HG02759 (cell line): ENCODE measurements around the gene SPATA2L.

Experiments
- ATAC-seq: cut with Tn5 transposase; IDR thresholded peaks from one replicate; pipeline ENCODE4 v1.9.1; 2021; ENCODE audit warnings: mild to moderate bottlenecking, moderate library complexity; ENCODE audit not compliant: unreplicated experiment

Gene SPATA2L, protein sequence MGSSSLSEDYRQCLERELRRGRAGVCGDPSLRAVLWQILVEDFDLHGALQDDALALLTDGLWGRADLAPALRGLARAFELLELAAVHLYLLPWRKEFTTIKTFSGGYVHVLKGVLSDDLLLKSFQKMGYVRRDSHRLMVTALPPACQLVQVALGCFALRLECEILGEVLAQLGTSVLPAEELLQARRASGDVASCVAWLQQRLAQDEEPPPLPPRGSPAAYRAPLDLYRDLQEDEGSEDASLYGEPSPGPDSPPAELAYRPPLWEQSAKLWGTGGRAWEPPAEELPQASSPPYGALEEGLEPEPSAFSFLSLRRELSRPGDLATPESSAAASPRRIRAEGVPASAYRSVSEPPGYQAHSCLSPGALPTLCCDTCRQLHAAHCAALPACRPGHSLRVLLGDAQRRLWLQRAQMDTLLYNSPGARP

GRCh38 chr16:89701425-89702406, at the start of gene SPATA2L:
Gene SPATA2L (minus strand): TSS chr16:89701705. CDS start chr16:89701232, 473 bp downstream.
- peak; percentile 64 for ATAC-seq

GRCh38 chr16:89749637-89750036, 48.1 kb upstream of the SPATA2L start:
- no peak for ATAC-seq

DNA sequence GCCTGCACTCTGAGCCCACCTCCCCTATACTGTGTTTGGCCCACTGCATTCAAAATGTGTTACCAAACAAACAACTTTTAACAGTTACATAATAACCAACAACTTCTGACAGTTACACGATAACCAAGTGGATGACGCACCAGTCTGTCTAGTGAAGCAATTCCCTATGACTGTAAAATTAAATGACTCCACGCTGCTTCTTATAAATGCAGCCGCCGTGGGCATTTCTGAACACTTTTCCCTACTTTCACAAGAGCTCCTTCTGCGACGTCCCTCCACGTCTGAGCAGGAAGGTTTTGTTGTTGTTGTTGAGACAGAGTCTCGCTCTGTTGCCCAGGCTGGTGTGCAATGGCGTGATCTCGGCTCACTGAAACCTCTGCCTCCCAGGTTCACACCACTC, 47.4 kb upstream of the SPATA2L start:
- no peak for ATAC-seq

GRCh38 chr16:89748076-89748475, 46.6 kb upstream of the SPATA2L start:
- ATAC-seq: no peak

DNA sequence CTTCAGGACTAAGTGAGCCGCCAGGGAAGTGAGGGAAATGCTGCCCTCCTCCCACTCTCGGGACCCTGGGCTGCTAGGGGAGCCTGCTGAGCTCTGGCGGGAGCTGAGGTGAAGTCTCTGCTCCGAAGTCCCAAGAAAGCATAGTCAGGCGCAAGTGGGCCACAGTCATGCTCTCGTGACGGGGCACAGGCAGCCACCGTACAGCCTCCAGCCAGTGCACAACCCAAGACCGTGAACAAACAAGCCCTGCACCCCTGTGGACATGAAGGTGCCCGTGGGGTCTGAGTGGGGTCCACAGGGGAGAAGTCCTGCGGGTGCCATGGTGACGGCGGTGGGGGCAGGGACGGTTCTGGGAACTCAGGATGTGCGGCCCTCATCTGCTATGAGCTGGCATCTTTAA, 44.5 kb upstream of the SPATA2L start:
- ATAC-seq: no peak

GRCh38 chr16:89744813-89745212, 43.3 kb upstream of the SPATA2L start:
- ATAC-seq: no peak

DNA sequence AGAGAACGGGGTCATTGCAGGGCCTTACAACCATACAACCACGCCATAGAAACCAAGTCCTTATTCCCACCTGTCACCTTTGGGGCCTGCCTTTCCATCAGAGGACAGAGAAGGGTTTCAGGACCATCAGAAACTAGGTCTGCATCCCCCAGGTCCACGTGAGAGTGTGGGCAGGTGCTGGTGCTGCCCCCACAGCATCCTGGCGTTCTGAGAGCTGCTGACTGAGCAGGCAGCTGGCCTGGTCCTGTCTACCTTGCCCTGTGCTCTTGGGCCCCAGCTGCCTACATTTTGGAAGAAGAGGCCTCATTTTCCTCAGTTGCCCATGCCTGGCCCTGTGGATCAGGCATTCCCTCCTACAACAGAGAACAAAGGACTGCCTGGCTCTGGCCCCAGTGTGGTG, 41.4 kb upstream of the SPATA2L start:
- ATAC-seq: no peak

- ATAC-seq: no peak
Measured at GRCh38 chr16:89741342-89742014, 40.0 kb upstream of the SPATA2L start.

DNA sequence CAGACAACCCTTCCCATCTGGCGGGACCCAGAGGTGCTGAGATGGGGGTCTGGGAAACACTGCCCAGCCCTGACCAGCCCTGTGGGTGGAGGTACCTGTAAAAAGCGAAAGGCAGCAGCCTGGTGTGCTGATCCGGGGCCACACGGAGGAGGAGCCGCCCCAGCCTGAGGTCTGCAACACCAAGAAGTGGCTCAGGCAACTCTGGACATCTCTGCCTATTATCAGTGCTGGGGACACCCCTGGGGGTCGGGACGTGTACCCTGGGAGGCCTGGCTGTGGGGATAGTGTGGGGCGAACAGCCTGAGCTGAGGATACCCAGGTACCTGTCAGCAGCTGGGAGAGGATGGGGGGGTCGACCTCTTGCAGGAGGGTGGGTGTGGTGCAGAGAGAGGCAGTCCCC, 37.9 kb upstream of the SPATA2L start:
- ATAC-seq: no peak

DNA sequence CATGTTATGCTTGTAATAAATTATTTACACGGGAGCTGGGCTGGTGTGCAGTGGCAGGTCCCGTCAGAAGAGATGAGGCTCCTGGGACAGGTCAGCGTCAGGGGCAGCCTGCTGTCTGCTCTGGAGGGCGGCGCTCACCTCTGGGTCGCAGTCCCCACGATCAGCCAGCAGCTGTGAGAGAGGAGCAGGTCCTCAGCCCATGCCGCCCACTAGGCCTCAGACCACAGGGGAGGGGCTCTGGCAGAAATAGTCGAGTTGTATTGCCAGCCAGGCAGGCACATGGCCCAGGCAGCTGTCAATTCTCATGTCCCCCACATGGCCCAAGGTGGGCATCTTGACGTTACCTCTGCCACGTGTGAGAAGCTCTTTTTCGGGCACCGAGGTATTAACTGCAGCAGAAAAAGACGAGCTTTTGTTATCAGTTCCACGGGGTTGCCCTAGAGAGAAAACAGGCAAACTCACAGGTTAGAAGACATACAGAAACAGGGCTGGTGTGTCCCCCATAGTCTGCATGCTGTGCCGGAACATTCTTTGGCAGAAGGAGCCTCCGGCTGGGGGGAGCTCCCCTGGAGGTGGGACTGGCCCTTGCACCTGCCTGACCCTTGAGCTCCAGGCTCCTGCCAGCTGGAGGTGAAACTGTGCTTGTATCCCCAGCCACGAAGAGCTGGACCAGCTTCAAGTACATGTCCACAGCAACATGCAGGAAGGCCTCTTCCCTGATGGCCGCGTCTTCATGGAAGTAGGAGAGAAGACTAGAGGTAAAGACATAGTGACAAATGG, 37.2 kb upstream of the SPATA2L start:
- ATAC-seq: no peak

DNA sequence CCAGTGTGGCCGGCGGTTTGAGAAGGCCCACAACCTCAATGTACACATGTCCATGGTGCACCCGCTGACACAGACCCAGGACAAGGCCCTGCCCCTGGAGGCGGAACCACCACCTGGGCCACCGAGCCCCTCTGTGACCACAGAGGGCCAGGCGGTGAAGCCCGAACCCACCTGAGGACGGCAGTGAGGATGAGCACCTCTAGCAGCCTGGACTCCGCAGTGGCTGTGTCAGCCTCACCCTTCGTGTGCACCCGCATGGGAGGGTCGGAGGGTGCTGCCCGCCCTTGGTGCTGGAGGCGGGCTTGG, 36.5 kb upstream of the SPATA2L start:
- no peak for ATAC-seq

- ATAC-seq: no peak
Measured at GRCh38 chr16:89737341-89738071, 36.0 kb upstream of the SPATA2L start.

DNA sequence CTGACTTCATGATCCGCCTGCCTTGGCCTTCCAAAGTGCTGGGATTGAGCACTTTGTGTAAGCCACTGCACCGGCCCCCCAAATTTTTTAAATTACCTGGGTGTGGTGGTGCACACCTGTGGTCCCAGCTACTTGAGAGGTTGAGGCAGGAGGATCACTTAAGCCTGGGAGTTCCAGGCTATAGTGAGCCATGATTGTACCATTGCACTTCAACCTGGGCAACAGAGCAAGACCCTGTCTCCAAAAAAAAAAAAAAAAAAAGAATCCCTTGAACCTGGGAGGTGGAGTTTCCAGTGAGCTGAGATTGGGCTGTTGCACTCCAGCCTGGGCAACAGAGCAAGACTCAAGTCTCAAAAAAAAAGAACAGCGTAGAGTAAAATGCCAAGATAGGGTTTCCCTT, 35.0 kb upstream of the SPATA2L start:
- no peak for ATAC-seq

DNA sequence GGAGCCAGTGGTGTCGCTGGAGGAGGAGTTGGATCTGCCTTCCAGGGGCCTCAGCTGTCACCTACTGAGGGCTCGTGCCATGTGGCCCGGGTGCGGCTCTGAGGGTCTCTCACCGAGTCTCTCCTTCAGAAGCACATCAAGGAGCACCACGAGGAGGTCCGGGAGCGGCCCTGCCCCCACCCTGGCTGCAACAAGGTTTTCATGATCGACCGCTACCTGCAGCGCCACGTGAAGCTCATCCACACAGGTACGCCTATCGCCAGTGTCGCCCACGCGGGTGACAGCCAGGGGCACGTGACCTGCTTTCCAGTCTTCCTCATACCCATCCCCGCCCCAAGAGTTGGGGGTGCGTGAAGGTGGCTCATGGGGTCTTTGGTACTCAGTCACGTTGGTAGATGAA, 32.3 kb upstream of the SPATA2L start:
- no peak for ATAC-seq

DNA sequence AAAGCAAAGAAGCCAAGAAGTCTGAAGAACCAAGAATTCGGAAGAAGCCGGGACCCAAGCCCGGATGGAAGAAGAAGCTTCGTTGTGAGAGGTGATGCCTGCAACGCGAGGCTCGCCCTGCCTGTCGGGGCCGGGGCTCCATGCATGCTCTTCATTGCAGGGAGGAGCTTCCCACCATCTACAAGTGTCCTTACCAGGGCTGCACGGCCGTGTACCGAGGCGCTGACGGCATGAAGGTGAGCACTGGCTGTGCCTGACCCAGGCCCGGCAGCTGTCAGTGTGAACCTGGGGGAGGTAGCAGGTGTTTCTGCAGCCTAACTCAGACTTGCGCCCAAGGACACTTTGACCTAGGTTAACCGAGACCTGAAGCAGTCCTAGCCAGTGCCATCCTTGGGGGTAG, 31.8 kb upstream of the SPATA2L start:
- ATAC-seq: no peak

DNA sequence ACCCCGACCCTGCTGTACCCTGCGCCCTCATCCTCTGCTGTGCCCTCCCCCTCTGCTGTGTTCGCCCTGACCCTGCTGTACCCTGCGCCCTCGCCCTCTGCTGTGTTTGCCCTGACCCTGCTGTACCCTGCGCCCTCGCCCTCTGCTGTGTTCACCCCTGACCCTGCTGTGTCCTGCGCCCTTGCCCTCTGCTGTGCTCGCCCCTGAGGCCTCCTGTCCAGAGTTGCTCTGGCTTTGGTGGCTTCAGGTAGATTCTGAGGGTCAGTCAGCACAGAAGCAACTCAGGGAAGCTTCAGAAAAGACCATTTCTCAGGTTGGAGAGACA, 31.4 kb upstream of the SPATA2L start:
- ATAC-seq: no peak

GRCh38 chr16:89732142-89732917, 30.8 kb upstream of the SPATA2L start:
- no peak for ATAC-seq

- no peak for ATAC-seq
Measured at GRCh38 chr16:89730610-89731234, 29.2 kb upstream of the SPATA2L start.
